Endothelial cell of umbilical vein (primary cell): ENCODE data around the gene HRH2. TPM values are rescaled to one million over a fixed set of nuclear protein-coding genes. Genes with fewer than 3 reads are reported as not detected.

ENCODE experiments used
- BruUV-seq: library from RNA; stranded (reverse); fragments of 400-500 nt; replicated peaks from 2 replicates; lab custom pipeline; 2021; lab: Mats Ljungman, UMichigan
- CTCF ChIA-PET: fragments of 300-600, 350-600 bp; sonication (Branson Sonifier 250); formaldehyde crosslinking; loops from one replicate; lab custom pipeline; 2021; ENCODE audit warnings: antibody characterized with exemption, inconsistent platforms; lab: Charles Lee
- POLR2A ChIA-PET: fragments of 300-600, 350-600 bp; sonication (Branson Sonifier 250); formaldehyde crosslinking; loops from one replicate; lab custom pipeline; 2021; ENCODE audit warnings: antibody characterized with exemption, inconsistent platforms; lab: Charles Lee
- DNase-seq: peaks from one replicate; pipeline ENCODE4 v3.0.0-alpha.2; 2011; ENCODE audit warnings: low read depth, low spot score
- FAIRE-seq: peaks from 2 replicates; lab custom pipeline; 2011; peaks lifted over from hg19 to GRCh38; lab: Jason Lieb, UNC
- H2AFZ ChIP-seq: 2 replicates; pipeline ENCODE4 v1.6.0; 2012; ENCODE audit warnings: low read depth, low read length, control low read depth, inconsistent platforms
- H3K27ac ChIP-seq: 2 replicates; pipeline ENCODE4 v1.5.1; 2011; ENCODE audit warnings: low read depth, mild to moderate bottlenecking, control low read depth, low read length, moderate library complexity; ENCODE audit not compliant: insufficient read depth
- H3K27me3 ChIP-seq, 2 experiments: 2 replicates each; pipeline versions ENCODE4 v1.6.0 to v1.6.1; 2011; ENCODE audit warnings: low read length in 2 of 2, mixed read lengths in 1 of 2; ENCODE audit not compliant: control insufficient read depth in 2 of 2, insufficient read depth in 2 of 2
- H3K36me3 ChIP-seq, 2 experiments: 2 replicates in 1 of 2; 3 replicates in 1 of 2; pipeline ENCODE4 v1.5.1; 2011; ENCODE audit warnings: low read length in 2 of 2, mild to moderate bottlenecking in 1 of 2, moderate library complexity in 1 of 2; ENCODE audit not compliant: control insufficient read depth in 2 of 2, insufficient read depth in 2 of 2; ENCODE audit errors: extremely low read depth in 1 of 2
- H3K4me1 ChIP-seq: 3 replicates; pipeline ENCODE4 v1.5.1; 2011; ENCODE audit warnings: mild to moderate bottlenecking, low read length; ENCODE audit not compliant: control insufficient read depth, insufficient read depth; ENCODE audit errors: extremely low read depth
- H3K4me2 ChIP-seq: 2 replicates; pipeline ENCODE4 v1.6.1; 2011; ENCODE audit warnings: low read length, control low read depth, mixed read lengths; ENCODE audit not compliant: insufficient read depth
- H3K4me3 ChIP-seq, 3 experiments: fragments of 200-600 bp in 1 of 3; sonication (generic), shearing (Covaris generic) in 1 of 3; replicated peaks in 1 of 3; 2 replicates each; pipeline ENCODE4 v1.5.1; 2011 to 2016; ENCODE audit warnings: control low read depth in 3 of 3, low read length in 3 of 3, mild to moderate bottlenecking in 2 of 3, inconsistent platforms in 1 of 3, low read depth in 1 of 3, moderate library complexity in 1 of 3; ENCODE audit not compliant: insufficient read depth in 1 of 3
- H3K79me2 ChIP-seq: 2 replicates; pipeline ENCODE4 v1.6.0; 2012; ENCODE audit warnings: low read length, inconsistent platforms; ENCODE audit not compliant: control insufficient read depth, insufficient read depth
- H3K9ac ChIP-seq: replicated peaks from 2 replicates; pipeline ENCODE3; 2011; ENCODE audit warnings: low read length, control low read depth; ENCODE audit not compliant: insufficient read depth; ENCODE audit errors: extremely low read depth
- H3K9me1 ChIP-seq: replicated peaks from 3 replicates; pipeline ENCODE4 v1.6.0; 2011; ENCODE audit warnings: mild to moderate bottlenecking, low read length; ENCODE audit not compliant: control insufficient read depth, insufficient read depth; ENCODE audit errors: extremely low read depth
- H3K9me3 ChIP-seq: replicated peaks from 2 replicates; pipeline ENCODE4 v1.5.1; 2012; ENCODE audit warnings: low read length, inconsistent platforms; ENCODE audit not compliant: control insufficient read depth, insufficient read depth
- H4K20me1 ChIP-seq: replicated peaks from 2 replicates; pipeline ENCODE3; 2011; ENCODE audit warnings: mild to moderate bottlenecking, low read length; ENCODE audit not compliant: control insufficient read depth, insufficient read depth; ENCODE audit errors: extremely low read depth
- EZH2 ChIP-seq: IDR thresholded peaks from 2 replicates; pipeline ENCODE4 v1.6.1; 2012; ENCODE audit warnings: borderline replicate concordance, low read depth, mild to moderate bottlenecking, moderate library complexity, low read length, inconsistent platforms; ENCODE audit not compliant: severe bottlenecking
- FOS ChIP-seq: IDR thresholded peaks from 2 replicates; pipeline ENCODE4 v1.6.1; 2011; ENCODE audit warnings: mild to moderate bottlenecking, low read length, moderate library complexity, borderline replicate concordance; ENCODE audit not compliant: insufficient read depth
- GATA2 ChIP-seq: IDR thresholded peaks from 2 replicates; pipeline ENCODE4 v1.7.0; 2011; ENCODE audit warnings: low read depth, mild to moderate bottlenecking, moderate library complexity, mixed read lengths, low read length; ENCODE audit not compliant: insufficient read length, insufficient read depth
- JUN ChIP-seq: IDR thresholded peaks from 2 replicates; pipeline ENCODE4 v1.6.1; 2011; ENCODE audit warnings: borderline replicate concordance, low read depth; ENCODE audit not compliant: insufficient read length, insufficient read depth
- MYC ChIP-seq: IDR thresholded peaks from one replicate; pipeline ENCODE4 v1.6.1; 2011; ENCODE audit warnings: mild to moderate bottlenecking, low read depth, low read length
- POLR2A ChIP-seq: IDR thresholded peaks from 2 replicates; pipeline ENCODE4 v1.6.1; 2012; ENCODE audit warnings: low read depth, mild to moderate bottlenecking, control low read depth, low read length
- POLR2AphosphoS5 ChIP-seq: IDR thresholded peaks from 2 replicates; pipeline ENCODE4 v1.6.1; 2012; ENCODE audit warnings: low read depth, mild to moderate bottlenecking, control low read depth, low read length, moderate library complexity; ENCODE audit not compliant: insufficient read depth
- dilution Hi-C: fragments of 300-500 bp; cut with MboI; formaldehyde crosslinking; loops from one replicate; pipeline ENCODE4 v1.15.0; 2019; ENCODE audit warnings: low sequenced_read_pairs; ENCODE audit not compliant: extremely low pct_ligation_motif_present
- intact Hi-C: fragments of 100-400 bp; cut with micrococcal nuclease; formaldehyde crosslinking; loops from one replicate; pipeline ENCODE4 v1.10.0; 2022
- polyA plus RNA-seq, 4 experiments: library from polyadenylated mRNA; depleted of rRNA in 3 of 4; stranded (reverse) in 3 of 4; unstranded in 1 of 4; fragments of >200 nt; gene quantifications; 2 replicates each; pipeline versions ENCODE4 v1.2.1 to v1.2.3, GENCODE V29; 2011 to 2012; ENCODE audit warnings: missing spikeins in 1 of 4
- total RNA-seq: library from RNA; stranded (reverse); gene quantifications from 2 replicates; pipeline ENCODE4 v1.2.3, GENCODE V29; 2021
- TF ChIP-seq, protein P1 (sequence below), 2 donors: IDR thresholded peaks; 1 replicate in 1 of 2; 2 replicates in 1 of 2; pipeline ENCODE4 v1.5.1; 2011; ENCODE audit warnings: low read length in 2 of 2, mild to moderate bottlenecking in 2 of 2, moderate library complexity in 2 of 2, control low read depth in 1 of 2, inconsistent platforms in 1 of 2, low read depth in 1 of 2; ENCODE audit not compliant: insufficient read depth in 1 of 2; ENCODE audit errors: extremely low read depth in 1 of 2
- TF ChIP-seq, protein P2 (sequence below): IDR thresholded peaks from 2 replicates; pipeline ENCODE4 v1.6.1; 2011; ENCODE audit not compliant: insufficient read depth, insufficient read length

Gene HRH2
- total and polyA plus RNA-seq, 2 donors (not counting 3 experiments of a cell fraction or from before 2014, with no cell fraction given) = not detected

DNA sequence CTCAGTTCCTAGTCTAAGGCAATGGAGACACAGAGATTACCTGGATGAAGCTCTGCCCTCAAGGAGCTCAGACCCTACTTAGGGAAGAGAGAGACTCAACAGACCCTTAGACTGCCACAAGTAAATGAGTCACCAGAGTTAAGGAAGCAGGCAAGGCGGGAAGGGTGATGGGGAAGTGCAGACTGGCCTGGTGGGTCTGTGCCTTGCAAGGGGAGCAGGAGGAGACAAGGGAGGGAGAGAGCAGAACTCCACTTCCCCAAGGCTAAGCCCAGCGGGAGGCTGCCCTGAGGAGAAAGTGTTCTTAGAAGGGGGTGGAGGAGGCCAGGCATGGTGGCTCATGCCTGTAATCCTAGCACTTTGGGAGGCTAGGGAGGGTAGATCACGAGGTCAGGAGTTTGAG, 83.7 kb downstream of the HRH2 start:
- Histone ChIP-seq H3K36me3 (no peaks in the 10 kb centered on the region), H3K9me1 (no peaks in the 10 kb centered on the region), H3K9ac (no peak overlapping the region), H2AFZ (no peak overlapping the region), H3K4me2 (no peak overlapping the region), H3K79me2 (no peaks in the 10 kb centered on the region), H3K27me3 (no peaks in the 10 kb centered on the region), H3K27ac (no peak overlapping the region), H3K9me3 (no peaks in the 10 kb centered on the region), H3K4me1 (no peaks in the 10 kb centered on the region), H3K4me3 (no peak overlapping the region), H4K20me1 (no peaks in the 10 kb centered on the region)
- TF ChIP-seq POLR2A (no peak), FOS (no peak), JUN (no peak), GATA2 (no peak), POLR2AphosphoS5 (no peak), MYC (no peak), EZH2 (no peak)
- TF ChIP-seq, protein P1, sequence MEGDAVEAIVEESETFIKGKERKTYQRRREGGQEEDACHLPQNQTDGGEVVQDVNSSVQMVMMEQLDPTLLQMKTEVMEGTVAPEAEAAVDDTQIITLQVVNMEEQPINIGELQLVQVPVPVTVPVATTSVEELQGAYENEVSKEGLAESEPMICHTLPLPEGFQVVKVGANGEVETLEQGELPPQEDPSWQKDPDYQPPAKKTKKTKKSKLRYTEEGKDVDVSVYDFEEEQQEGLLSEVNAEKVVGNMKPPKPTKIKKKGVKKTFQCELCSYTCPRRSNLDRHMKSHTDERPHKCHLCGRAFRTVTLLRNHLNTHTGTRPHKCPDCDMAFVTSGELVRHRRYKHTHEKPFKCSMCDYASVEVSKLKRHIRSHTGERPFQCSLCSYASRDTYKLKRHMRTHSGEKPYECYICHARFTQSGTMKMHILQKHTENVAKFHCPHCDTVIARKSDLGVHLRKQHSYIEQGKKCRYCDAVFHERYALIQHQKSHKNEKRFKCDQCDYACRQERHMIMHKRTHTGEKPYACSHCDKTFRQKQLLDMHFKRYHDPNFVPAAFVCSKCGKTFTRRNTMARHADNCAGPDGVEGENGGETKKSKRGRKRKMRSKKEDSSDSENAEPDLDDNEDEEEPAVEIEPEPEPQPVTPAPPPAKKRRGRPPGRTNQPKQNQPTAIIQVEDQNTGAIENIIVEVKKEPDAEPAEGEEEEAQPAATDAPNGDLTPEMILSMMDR (IDR thresholded peaks at IDR 0.05; ENCODE audit: extremely low read depth in 1 of 2, insufficient read depth in 1 of 2, low read depth in 1 of 2, low read length in 2 of 2) = no peak
- TF ChIP-seq, protein P2, sequence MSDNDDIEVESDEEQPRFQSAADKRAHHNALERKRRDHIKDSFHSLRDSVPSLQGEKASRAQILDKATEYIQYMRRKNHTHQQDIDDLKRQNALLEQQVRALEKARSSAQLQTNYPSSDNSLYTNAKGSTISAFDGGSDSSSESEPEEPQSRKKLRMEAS = no peak
- no TSS peak for BruUV-seq
- dilution Hi-C loops (no loop called here), intact Hi-C loops (no loop called here)
- DNase-seq = no peak
- POLR2A ChIA-PET = no interaction called here
- FAIRE-seq = no peak
- CTCF ChIA-PET = interaction anchor here (0.6 to 1.7 kb wide), 2 partner anchors 12 to 57 kb away, joined by 3 to 6 read pairs; no protein-coding TSS in a partner anchor
